H1 (cell line): Measurements from ENCODE around the gene C3orf80. TPM values are rescaled to one million over a fixed set of nuclear protein-coding genes. Genes with fewer than 3 reads are reported as not detected.

Source experiments
- CTCF ChIA-PET: fragments of 300-600 bp; sonication (Branson Sonifier 250); formaldehyde crosslinking; loops from one replicate; lab custom pipeline; 2021; ENCODE audit not compliant: partially characterized antibody; lab: Charles Lee
- POLR2A ChIA-PET: fragments of 300-600 bp; sonication (Branson Sonifier 250); formaldehyde crosslinking; loops from one replicate; lab custom pipeline; 2021; ENCODE audit warnings: inconsistent platforms; ENCODE audit not compliant: partially characterized antibody; lab: Charles Lee
- DNase-seq, 2 experiments: peaks; one replicate each; pipeline versions ENCODE4 v3.0.0 to v3.0.0-alpha.2; 2010 to 2022; ENCODE audit warnings: low spot score in 2 of 2, low read depth in 1 of 2, mixed read lengths in 1 of 2
- FAIRE-seq: peaks from 2 replicates; lab custom pipeline; 2011; peaks lifted over from hg19 to GRCh38; lab: Jason Lieb, UNC
- H2AFZ ChIP-seq: 2 replicates; pipeline ENCODE4 v1.8.1; 2012; ENCODE audit warnings: low read length, inconsistent platforms
- H2AK5ac ChIP-seq: 2 replicates; pipeline ENCODE4 v1.6.1; 2013; ENCODE audit warnings: low read depth, low read length
- H2BK120ac ChIP-seq: replicated peaks from 2 replicates; pipeline ENCODE3; 2013; ENCODE audit warnings: low read depth, low read length, inconsistent platforms
- H2BK12ac ChIP-seq: 2 replicates; pipeline ENCODE4 v1.6.1; 2013; ENCODE audit warnings: low read depth, low read length
- H2BK15ac ChIP-seq: 2 replicates; pipeline ENCODE4 v1.6.1; 2013; ENCODE audit warnings: low read length
- H2BK20ac ChIP-seq: 2 replicates; pipeline ENCODE4 v1.6.1; 2013; ENCODE audit warnings: low read length
- H2BK5ac ChIP-seq: 2 replicates; pipeline ENCODE4 v1.6.1; 2013; ENCODE audit warnings: low read depth, low read length
- H3K14ac ChIP-seq: 2 replicates; pipeline ENCODE4 v1.6.1; 2013; ENCODE audit warnings: inconsistent platforms; ENCODE audit not compliant: insufficient read length
- H3K18ac ChIP-seq: 2 replicates; pipeline ENCODE4 v1.6.1; 2013; ENCODE audit warnings: low read length; ENCODE audit errors: extremely low read depth
- H3K23ac ChIP-seq: 2 replicates; pipeline ENCODE4 v1.6.1; 2013; ENCODE audit warnings: inconsistent platforms; ENCODE audit not compliant: insufficient read length
- H3K23me2 ChIP-seq: 2 replicates; pipeline ENCODE4 v1.6.1; 2013; ENCODE audit warnings: low read depth, low read length
- H3K27ac ChIP-seq: 2 replicates; pipeline ENCODE4 v1.6.1; 2011; ENCODE audit warnings: low read depth, low read length, inconsistent platforms
- H3K27me3 ChIP-seq, 4 experiments: replicated peaks in 1 of 4; 1 replicate in 1 of 4; 2 replicates in 3 of 4; pipeline versions ENCODE4 v1.6.1 to v1.8.1; 2011 to 2013; ENCODE audit warnings: low read length in 3 of 4, mild to moderate bottlenecking in 3 of 4, inconsistent platforms in 2 of 4, mixed read lengths in 2 of 4, moderate library complexity in 1 of 4; ENCODE audit not compliant: control insufficient read depth in 3 of 4, insufficient read depth in 3 of 4; ENCODE audit errors: extremely low read depth in 1 of 4
- H3K36me3 ChIP-seq, 4 experiments: 2 replicates each; pipeline versions ENCODE4 v1.6.1 to v1.8.1; 2011 to 2013; ENCODE audit warnings: mild to moderate bottlenecking in 4 of 4, low read length in 3 of 4, moderate library complexity in 2 of 4, control low read depth in 1 of 4, inconsistent platforms in 1 of 4; ENCODE audit not compliant: insufficient read depth in 4 of 4, control insufficient read depth in 2 of 4
- H3K4ac ChIP-seq: replicated peaks from 2 replicates; pipeline ENCODE3; 2013; ENCODE audit warnings: low read length, low read depth, mixed read lengths, inconsistent platforms; ENCODE audit not compliant: insufficient read length
- H3K4me1 ChIP-seq, 4 experiments: replicated peaks in 1 of 4; 1 replicate in 1 of 4; 2 replicates in 3 of 4; pipeline versions ENCODE4 v1.6.1 to v1.8.1; 2011 to 2013; ENCODE audit warnings: low read length in 3 of 4, inconsistent platforms in 2 of 4, mixed read lengths in 1 of 4; ENCODE audit not compliant: insufficient read depth in 4 of 4, control insufficient read depth in 3 of 4
- H3K4me2 ChIP-seq, 2 experiments: 2 replicates each; pipeline versions ENCODE4 v1.6.1 to v1.8.1; 2011 to 2013; ENCODE audit warnings: low read depth in 2 of 2, low read length in 2 of 2, control low read depth in 1 of 2, inconsistent platforms in 1 of 2, mild to moderate bottlenecking in 1 of 2; ENCODE audit not compliant: insufficient read depth in 1 of 2
- H3K4me3 ChIP-seq, 4 experiments: fragments of 200-600, 300-600 bp in 1 of 4; sonication (generic), shearing (Covaris generic), sonication (Bioruptor Twin) in 1 of 4; 2 replicates each; pipeline versions ENCODE4 v1.5.1 to v1.8.1; 2011 to 2016; ENCODE audit warnings: low read length in 4 of 4, low read depth in 3 of 4, control low read depth in 2 of 4, inconsistent platforms in 2 of 4, mild to moderate bottlenecking in 2 of 4, mixed read lengths in 1 of 4, moderate library complexity in 1 of 4; ENCODE audit not compliant: insufficient read depth in 2 of 4; ENCODE audit errors: extremely low read depth in 1 of 4
- H3K56ac ChIP-seq: replicated peaks from 2 replicates; pipeline ENCODE3; 2013; ENCODE audit warnings: low read depth, mild to moderate bottlenecking, mixed read lengths, low read length, inconsistent platforms; ENCODE audit not compliant: insufficient read length
- H3K79me1 ChIP-seq: 2 replicates; pipeline ENCODE4 v1.6.1; 2013; ENCODE audit warnings: low read depth, low read length, control low read depth
- H3K79me2 ChIP-seq, 2 experiments: 2 replicates each; pipeline versions ENCODE4 v1.6.1 to v1.8.1; 2012 to 2013; ENCODE audit warnings: low read length in 2 of 2, mild to moderate bottlenecking in 2 of 2, inconsistent platforms in 1 of 2; ENCODE audit not compliant: insufficient read depth in 2 of 2, control insufficient read depth in 1 of 2
- H3K9ac ChIP-seq, 4 experiments: replicated peaks in 1 of 4; 1 replicate in 1 of 4; 2 replicates in 3 of 4; pipeline versions ENCODE4 v1.6.1 to v1.8.1; 2011 to 2013; ENCODE audit warnings: low read depth in 3 of 4, low read length in 3 of 4, control low read depth in 2 of 4, mild to moderate bottlenecking in 2 of 4, moderate library complexity in 2 of 4, inconsistent platforms in 1 of 4; ENCODE audit errors: extremely low read depth in 1 of 4
- H3K9me3 ChIP-seq, 2 experiments: 2 replicates each; pipeline versions ENCODE4 v1.6.1 to v1.8.1; 2012 to 2013; ENCODE audit warnings: mild to moderate bottlenecking in 2 of 2, moderate library complexity in 2 of 2, control low read depth in 1 of 2, inconsistent platforms in 1 of 2, low read depth in 1 of 2, low read length in 1 of 2, mixed read lengths in 1 of 2; ENCODE audit not compliant: insufficient read depth in 2 of 2
- H4K20me1 ChIP-seq, 2 experiments: replicated peaks in 1 of 2; 2 replicates each; pipeline versions ENCODE3 to v1.8.1; 2011 to 2013; ENCODE audit warnings: inconsistent platforms in 2 of 2, low read length in 2 of 2, mild to moderate bottlenecking in 1 of 2; ENCODE audit not compliant: insufficient read depth in 2 of 2, control insufficient read depth in 1 of 2
- H4K5ac ChIP-seq: 2 replicates; pipeline ENCODE4 v1.6.1; 2013; ENCODE audit warnings: low read length, low read depth, mixed read lengths, inconsistent platforms; ENCODE audit not compliant: insufficient read length
- H4K8ac ChIP-seq: 2 replicates; pipeline ENCODE4 v1.8.0; 2013; ENCODE audit warnings: mild to moderate bottlenecking, moderate library complexity, low read length, inconsistent platforms; ENCODE audit not compliant: insufficient read depth; ENCODE audit errors: extremely low read depth
- H4K91ac ChIP-seq: replicated peaks from 2 replicates; pipeline ENCODE3; 2013; ENCODE audit warnings: low read length, mixed read lengths, inconsistent platforms; ENCODE audit not compliant: insufficient read length
- CBX8 ChIP-seq: fragments of 300-800, 300-1000 bp; sonication (generic); IDR thresholded peaks from 2 replicates; pipeline ENCODE4 v1.7.1; 2016; ENCODE audit warnings: low read depth, low read length, borderline replicate concordance
- EZH2 ChIP-seq: fragments of 200-600 bp; sonication (generic); IDR thresholded peaks from 2 replicates; pipeline ENCODE4 v1.7.1; 2012; ENCODE audit warnings: low read depth, mild to moderate bottlenecking, moderate library complexity, low read length, inconsistent platforms; ENCODE audit not compliant: severe bottlenecking
- GTF2F1 ChIP-seq: IDR thresholded peaks from 2 replicates; pipeline ENCODE4 v1.6.1; 2012; ENCODE audit warnings: low read depth, low read length, improper control_type of control experiment, borderline replicate concordance
- KDM1A ChIP-seq: fragments of 200-600, 300-600 bp; sonication (generic); IDR thresholded peaks from 2 replicates; pipeline ENCODE4 v1.7.1; 2016; ENCODE audit warnings: mild to moderate bottlenecking, low read length, borderline replicate concordance
- POLR2A ChIP-seq, 2 experiments: IDR thresholded peaks; 1 replicate in 1 of 2; 2 replicates in 1 of 2; pipeline ENCODE4 v1.6.1; 2011; ENCODE audit warnings: low read depth in 2 of 2, low read length in 2 of 2, mild to moderate bottlenecking in 2 of 2; ENCODE audit errors: control extremely low read depth in 1 of 2
- RFX5 ChIP-seq: IDR thresholded peaks from 2 replicates; pipeline ENCODE4 v1.6.1; 2011; ENCODE audit warnings: low read depth, low read length, improper control_type of control experiment, borderline replicate concordance
- WGBS, 2 experiments: shearing (Covaris generic) in 1 of 2; methylation state at CpG; one replicate each; pipeline versions ENCODE4 v1.1.6 to v1.1.7; 2013 to 2015; ENCODE audit warnings: low lambda C conversion rate in 2 of 2, mixed read lengths in 2 of 2, inconsistent platforms in 1 of 2, low coverage in 1 of 2, missing lambda C conversion rate in 1 of 2; ENCODE audit not compliant: insufficient replicate concordance in 2 of 2, insufficient coverage in 1 of 2, insufficient read length in 1 of 2; ENCODE audit errors: extremely low coverage in 1 of 2, missing lambda C conversion rate in 1 of 2; 5-methylcytosine and 5-hydroxymethylcytosine counted together
- polyA plus RNA-seq, 7 experiments: library from polyadenylated mRNA; depleted of rRNA in 3 of 7; stranded (reverse) in 5 of 7; unstranded in 2 of 7; fragments of >200 nt in 5 of 7; fragments of 200-250 nt in 2 of 7; gene quantifications; 1 replicate in 5 of 7; 2 replicates in 1 of 7; 4 replicates in 1 of 7; pipeline versions ENCODE4 v1.2.1 to v1.2.3, GENCODE V29; 2011 to 2013; ENCODE audit warnings: missing spikeins in 2 of 7, mixed read lengths in 2 of 7
- total RNA-seq: library from RNA; stranded (reverse); fragmentation: NEBNext Ultra II Directional; extraction: Animal tissue kit (Norgen Biotek cat#: 25700); gene quantifications from 2 replicates; pipeline ENCODE4 v1.2.1, GENCODE V29; 2021
- TF ChIP-seq, protein P1 (sequence below): IDR thresholded peaks from 2 replicates; pipeline ENCODE4 v1.6.1; 2011; ENCODE audit warnings: low read length, improper control_type of control experiment
- TF ChIP-seq, protein P2 (sequence below): IDR thresholded peaks from 2 replicates; pipeline ENCODE4 v1.6.1; 2012; ENCODE audit warnings: inconsistent platforms

Gene C3orf80
- total and polyA plus RNA-seq, 2 of the 8 experiments (the other 6 are each of a cell fraction or from before 2014, with no cell fraction given): 0.57 to 1.1 TPM

DNA sequence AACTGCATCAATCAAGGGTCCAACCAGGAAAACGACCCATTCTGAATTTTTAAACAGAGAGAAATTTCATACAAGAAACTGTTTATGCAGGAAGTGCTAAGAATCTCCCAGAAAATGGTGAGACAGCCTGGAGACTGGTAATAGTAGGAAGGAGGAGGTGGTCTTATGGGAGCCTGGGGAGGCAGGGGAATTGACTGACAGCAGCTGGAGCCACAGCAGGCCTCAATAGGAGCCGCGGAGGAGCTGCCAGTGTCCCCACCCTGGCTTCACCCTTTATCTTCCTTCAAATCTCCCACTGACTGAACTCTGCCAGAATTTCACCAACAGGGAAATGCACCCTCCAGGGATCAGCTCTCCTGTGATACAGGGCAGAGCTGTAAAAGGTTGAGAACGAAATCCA lies 7.5 kb upstream of the C3orf80 start:
- CTCF ChIA-PET: interaction anchor here (1.0 kb wide), 1 partner anchor 166 kb away, joined by 3 read pairs; no protein-coding TSS in a partner anchor
- Histone ChIP-seq H4K5ac (no peak overlapping the region), H3K23me2 (no peaks in the 10 kb centered on the region), H2BK5ac (no peak overlapping the region), H2AK5ac (no peak overlapping the region), H2BK120ac (no peak overlapping the region), H3K27me3 (peaks cover 0 to 2% (median under 1%) of the 10 kb centered on the region in 4 experiments; a peak in 2 of 7 replicates), H3K18ac (no peak overlapping the region), H3K4me3 (no peak overlapping the region), H3K56ac (no peak overlapping the region), H3K4me2 (no peak overlapping the region), H4K20me1 (no peaks in the 10 kb centered on the region), H3K79me1 (no peaks in the 10 kb centered on the region), H2BK15ac (no peak overlapping the region), H3K4ac (no peak overlapping the region), H3K36me3 (no peaks in the 10 kb centered on the region), H2BK12ac (no peak overlapping the region), H3K9me3 (no peaks in the 10 kb centered on the region), H4K8ac (no peak overlapping the region; the same call in 1 of the 2 replicates), H4K91ac (no peak overlapping the region), H2AFZ (peak overlapping the region; percentile 91; the same call in 1 of the 2 replicates), H3K27ac (no peak overlapping the region), H3K4me1 (no peaks in the 10 kb centered on the region), H2BK20ac (no peak overlapping the region), H3K79me2 (no peaks in the 10 kb centered on the region), H3K9ac (no peak overlapping the region), H3K14ac (no peak overlapping the region), H3K23ac (no peak overlapping the region)
- WGBS, 2 experiments: 76% methylated on average over 2 of the region's 4 CpGs; no CpG with 5 or more reads in 1 of the 2 experiments
- no peak for FAIRE-seq
- TF ChIP-seq KDM1A (no peak), EZH2 (no peak), POLR2A (IDR thresholded peaks at IDR 0.05; ENCODE audit: control extremely low read depth in 1 of 2, low read depth in 2 of 2, low read length in 2 of 2) (no peak), GTF2F1 (no peak), RFX5 (no peak), CBX8 (no peak)
- TF ChIP-seq, protein P1, sequence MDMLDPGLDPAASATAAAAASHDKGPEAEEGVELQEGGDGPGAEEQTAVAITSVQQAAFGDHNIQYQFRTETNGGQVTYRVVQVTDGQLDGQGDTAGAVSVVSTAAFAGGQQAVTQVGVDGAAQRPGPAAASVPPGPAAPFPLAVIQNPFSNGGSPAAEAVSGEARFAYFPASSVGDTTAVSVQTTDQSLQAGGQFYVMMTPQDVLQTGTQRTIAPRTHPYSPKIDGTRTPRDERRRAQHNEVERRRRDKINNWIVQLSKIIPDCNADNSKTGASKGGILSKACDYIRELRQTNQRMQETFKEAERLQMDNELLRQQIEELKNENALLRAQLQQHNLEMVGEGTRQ: no peak
- TF ChIP-seq, protein P2, sequence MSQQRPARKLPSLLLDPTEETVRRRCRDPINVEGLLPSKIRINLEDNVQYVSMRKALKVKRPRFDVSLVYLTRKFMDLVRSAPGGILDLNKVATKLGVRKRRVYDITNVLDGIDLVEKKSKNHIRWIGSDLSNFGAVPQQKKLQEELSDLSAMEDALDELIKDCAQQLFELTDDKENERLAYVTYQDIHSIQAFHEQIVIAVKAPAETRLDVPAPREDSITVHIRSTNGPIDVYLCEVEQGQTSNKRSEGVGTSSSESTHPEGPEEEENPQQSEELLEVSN: no peak
- no peak for DNase-seq
- POLR2A ChIA-PET: interaction anchor here (0.6 kb wide), 1 partner anchor 134 kb away, joined by 3 read pairs; no protein-coding TSS in a partner anchor
